ENCODE measurements around the gene C1orf35. TPM values are rescaled to one million over a fixed set of nuclear protein-coding genes. Genes with fewer than 3 reads are reported as not detected.

The C1orf35 gene
- total RNA-seq, 1 donor from 2014 or later = 20.2 TPM

- TF ChIP-seq, protein P1, sequence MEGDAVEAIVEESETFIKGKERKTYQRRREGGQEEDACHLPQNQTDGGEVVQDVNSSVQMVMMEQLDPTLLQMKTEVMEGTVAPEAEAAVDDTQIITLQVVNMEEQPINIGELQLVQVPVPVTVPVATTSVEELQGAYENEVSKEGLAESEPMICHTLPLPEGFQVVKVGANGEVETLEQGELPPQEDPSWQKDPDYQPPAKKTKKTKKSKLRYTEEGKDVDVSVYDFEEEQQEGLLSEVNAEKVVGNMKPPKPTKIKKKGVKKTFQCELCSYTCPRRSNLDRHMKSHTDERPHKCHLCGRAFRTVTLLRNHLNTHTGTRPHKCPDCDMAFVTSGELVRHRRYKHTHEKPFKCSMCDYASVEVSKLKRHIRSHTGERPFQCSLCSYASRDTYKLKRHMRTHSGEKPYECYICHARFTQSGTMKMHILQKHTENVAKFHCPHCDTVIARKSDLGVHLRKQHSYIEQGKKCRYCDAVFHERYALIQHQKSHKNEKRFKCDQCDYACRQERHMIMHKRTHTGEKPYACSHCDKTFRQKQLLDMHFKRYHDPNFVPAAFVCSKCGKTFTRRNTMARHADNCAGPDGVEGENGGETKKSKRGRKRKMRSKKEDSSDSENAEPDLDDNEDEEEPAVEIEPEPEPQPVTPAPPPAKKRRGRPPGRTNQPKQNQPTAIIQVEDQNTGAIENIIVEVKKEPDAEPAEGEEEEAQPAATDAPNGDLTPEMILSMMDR (IDR thresholded peaks at IDR 0.05; ENCODE audit: unreplicated experiment) = no peak
- Mint-ChIP-seq H3K4me3 (no peak overlapping the region), H3K27ac (no peak overlapping the region), H3K36me3 (no peaks in the 10 kb centered on the region), H3K9me3 (no peaks in the 10 kb centered on the region), H3K27me3 (ENCODE audit: low read depth) (peaks cover 63% of the 10 kb centered on the region), H3K4me1 (peaks cover 6% of the 10 kb centered on the region)
- DNase-seq (ENCODE audit: low spot score in 2 of 2, unreplicated experiment in 2 of 2) = no peak
Measured at GRCh38 chr1:228065543-228066347, 37.4 kb downstream of the C1orf35 start.

GRCh38 chr1:228064741-228065542 is 38.2 kb downstream of the C1orf35 start:
- peaks cover 66% of the 10 kb centered on the region for H3K27me3 Mint-ChIP-seq (ENCODE audit: low read depth)
- peaks cover 9% of the 10 kb centered on the region for H3K4me1 Mint-ChIP-seq
- H3K9me3 Mint-ChIP-seq = no peaks in the 10 kb centered on the region
- H3K4me3 Mint-ChIP-seq = no peak overlapping the region
- TF ChIP-seq, protein P1 (IDR thresholded peaks at IDR 0.05; ENCODE audit: unreplicated experiment) = no peak
- H3K36me3 Mint-ChIP-seq = no peaks in the 10 kb centered on the region
- no peak for DNase-seq (ENCODE audit: low spot score in 2 of 2, unreplicated experiment in 2 of 2)
- H3K27ac Mint-ChIP-seq = no peak overlapping the region

- H3K27me3 Mint-ChIP-seq (ENCODE audit: low read depth) = peaks cover 69% of the 10 kb centered on the region
- H3K9me3 Mint-ChIP-seq = no peaks in the 10 kb centered on the region
- no peak overlapping the region for H3K27ac Mint-ChIP-seq
- no peak for DNase-seq (ENCODE audit: low spot score in 2 of 2, unreplicated experiment in 2 of 2)
- H3K4me3 Mint-ChIP-seq = no peak overlapping the region
- peaks cover 9% of the 10 kb centered on the region for H3K4me1 Mint-ChIP-seq
- TF ChIP-seq, protein P1 (IDR thresholded peaks at IDR 0.05; ENCODE audit: unreplicated experiment) = no peak
- H3K36me3 Mint-ChIP-seq = no peaks in the 10 kb centered on the region
Measured at GRCh38 chr1:228064296-228064695, 38.8 kb downstream of the C1orf35 start.

GRCh38 chr1:228063251-228064191 is 39.6 kb downstream of the C1orf35 start:
- TF ChIP-seq, protein P1 (IDR thresholded peaks at IDR 0.05; ENCODE audit: unreplicated experiment) = no peak
- peaks cover 71% of the 10 kb centered on the region for H3K27me3 Mint-ChIP-seq (ENCODE audit: low read depth)
- H3K4me3 Mint-ChIP-seq = no peak overlapping the region
- H3K9me3 Mint-ChIP-seq = no peaks in the 10 kb centered on the region
- H3K4me1 Mint-ChIP-seq = peaks cover 9% of the 10 kb centered on the region
- H3K27ac Mint-ChIP-seq = no peak overlapping the region
- no peak for DNase-seq (ENCODE audit: low spot score in 2 of 2, unreplicated experiment in 2 of 2)
- no peaks in the 10 kb centered on the region for H3K36me3 Mint-ChIP-seq

GRCh38 chr1:228062812-228063211 is 40.3 kb downstream of the C1orf35 start:
- H3K27me3 Mint-ChIP-seq (ENCODE audit: low read depth) = peaks cover 73% of the 10 kb centered on the region
- no peak for DNase-seq (ENCODE audit: low spot score in 2 of 2, unreplicated experiment in 2 of 2)
- TF ChIP-seq, protein P1 (IDR thresholded peaks at IDR 0.05; ENCODE audit: unreplicated experiment) = no peak
- H3K9me3 Mint-ChIP-seq = no peaks in the 10 kb centered on the region
- peaks cover 9% of the 10 kb centered on the region for H3K4me1 Mint-ChIP-seq
- H3K4me3 Mint-ChIP-seq = no peak overlapping the region
- H3K27ac Mint-ChIP-seq = no peak overlapping the region
- H3K36me3 Mint-ChIP-seq = no peaks in the 10 kb centered on the region

Data from mesothelial cell of epicardium (in vitro differentiated cells).